ENCODE data around the gene TRIP11.

Gene TRIP11

GRCh38 chr14:91918186-91918883 lies 121.5 kb downstream of the TRIP11 start:
- no peak for DNase-seq (ENCODE audit: low spot score)

Data from HuH-7.5 (cell line).